GM21529 (cell line): Measurements from ENCODE around the gene SAP30L.
A peak's percentile ranks its signal among the peaks of the same experiment; 100 is the strongest.

ENCODE experiments used
- ATAC-seq: cut with Tn5 transposase; IDR thresholded peaks from one replicate; pipeline ENCODE4 v1.9.1; 2021; ENCODE audit not compliant: unreplicated experiment

Gene SAP30L, protein sequence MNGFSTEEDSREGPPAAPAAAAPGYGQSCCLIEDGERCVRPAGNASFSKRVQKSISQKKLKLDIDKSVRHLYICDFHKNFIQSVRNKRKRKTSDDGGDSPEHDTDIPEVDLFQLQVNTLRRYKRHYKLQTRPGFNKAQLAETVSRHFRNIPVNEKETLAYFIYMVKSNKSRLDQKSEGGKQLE

DNA sequence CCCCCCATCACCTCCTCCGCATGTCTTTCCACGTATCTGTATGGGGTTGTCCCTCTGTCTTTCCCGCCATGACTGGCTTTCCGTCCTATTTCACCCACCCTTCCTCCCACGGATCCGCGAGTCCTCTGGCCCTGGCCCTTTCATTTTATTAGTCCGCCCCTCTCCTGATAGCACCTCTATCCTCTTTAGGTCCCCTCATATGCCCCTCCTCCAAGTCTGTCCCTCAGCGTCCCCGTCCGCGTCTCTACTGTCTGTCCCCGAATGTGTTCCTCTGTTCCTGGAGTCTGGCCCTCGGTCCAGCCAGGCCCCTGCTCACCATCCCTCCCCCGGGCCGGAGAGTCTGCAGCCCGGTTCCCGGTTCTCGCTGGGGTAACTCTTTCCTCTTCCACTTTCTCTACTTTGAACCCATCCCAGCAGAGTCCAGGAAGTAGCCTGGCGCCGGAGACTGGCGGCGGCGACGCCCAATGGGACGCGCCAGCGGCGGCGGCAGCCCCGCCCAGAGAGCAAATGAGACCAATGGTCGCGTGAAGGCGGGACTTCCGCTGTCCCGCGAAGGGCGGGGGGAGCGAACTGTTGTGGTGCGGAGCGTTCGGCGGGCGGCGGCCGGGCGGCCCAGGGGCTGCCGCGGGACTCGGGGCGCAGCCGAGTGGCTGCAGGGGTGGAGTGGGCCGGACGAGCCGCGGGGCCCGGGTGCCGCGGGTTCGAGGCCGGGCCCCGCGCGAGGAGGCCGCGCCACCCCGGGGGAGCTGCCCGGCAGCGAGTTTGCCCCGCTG is at the start of gene SAP30L:
SAP30L (plus strand) TSS at position 576 of the 773 bp plus-strand sequence. CDS start 608 bp downstream, outside the sequence.
- ATAC-seq = peak; percentile 92

DNA sequence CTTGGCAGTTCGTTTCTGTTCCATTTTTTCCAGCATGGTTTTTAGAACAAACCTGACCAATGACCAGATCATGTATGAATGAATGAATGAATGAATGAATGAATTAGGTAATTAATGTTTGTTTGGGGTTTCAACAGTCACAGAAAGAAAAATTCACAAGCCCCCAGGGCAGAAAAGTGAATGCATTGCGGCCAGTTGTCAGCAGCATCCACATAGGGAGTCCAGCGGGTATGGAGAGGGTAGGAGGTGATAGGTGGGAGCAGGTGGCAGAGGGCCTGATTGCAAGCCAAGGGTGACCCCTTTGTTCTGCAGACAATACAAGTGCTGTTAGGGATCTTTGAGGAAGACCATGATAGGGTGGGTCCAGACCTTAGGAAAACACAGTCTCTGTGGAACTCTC is 49.7 kb upstream of the SAP30L start:
- no peak for ATAC-seq

DNA sequence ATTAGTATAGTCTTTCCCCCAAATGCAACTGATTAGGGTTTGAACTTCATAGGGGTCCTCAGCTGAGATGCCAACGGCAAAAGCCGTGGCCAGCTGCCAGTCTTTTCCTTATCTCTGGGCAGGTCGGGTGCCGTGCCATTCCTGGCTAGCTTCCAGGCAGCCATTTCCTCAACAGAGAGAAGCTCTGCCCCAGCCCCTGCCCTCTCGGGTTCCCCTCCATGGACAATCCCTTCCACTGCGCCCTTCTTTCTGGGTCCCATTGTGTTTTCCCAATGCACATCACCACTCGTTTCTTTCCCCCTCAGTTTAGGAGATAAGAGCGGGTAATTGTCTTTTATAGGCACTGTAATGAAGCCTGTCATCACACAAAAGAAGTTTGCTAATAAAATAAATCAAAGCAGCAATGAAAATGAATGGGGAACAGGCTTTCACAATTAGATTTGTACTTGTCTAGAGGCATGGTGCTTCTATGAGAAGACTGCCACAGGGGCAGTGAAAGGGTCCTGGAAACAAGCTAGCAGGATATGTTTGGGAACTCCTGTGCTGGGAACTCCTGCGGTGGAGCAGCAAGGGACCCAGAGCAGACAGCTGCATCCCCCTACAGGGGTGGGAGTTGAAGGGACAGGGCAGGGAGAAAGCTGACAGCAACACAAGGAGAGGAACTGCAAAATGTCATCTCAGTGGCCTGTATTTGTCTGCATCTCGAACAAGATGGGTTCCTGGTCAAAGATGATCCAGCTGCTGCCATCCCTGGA is 48.0 kb upstream of the SAP30L start:
- no peak for ATAC-seq

DNA sequence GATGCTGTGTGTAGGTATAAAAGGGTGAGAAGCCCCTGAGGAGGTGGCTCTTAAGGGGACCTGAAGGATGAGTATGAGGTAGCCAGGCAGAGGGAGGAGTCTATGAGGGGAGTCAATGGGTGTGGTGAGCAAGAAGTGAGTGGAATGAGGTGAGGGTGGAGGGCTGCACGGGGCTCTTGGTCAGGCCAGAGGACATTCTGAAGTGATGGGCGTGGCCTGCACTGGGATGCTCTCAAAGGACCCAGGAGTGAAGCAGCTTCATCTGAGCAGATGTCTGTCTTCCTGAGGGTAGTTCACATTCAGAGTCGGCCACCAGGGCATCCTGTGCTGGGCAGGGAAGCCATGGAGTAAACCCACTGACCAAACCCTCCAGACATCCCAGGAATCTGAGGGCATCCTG is 45.1 kb upstream of the SAP30L start:
- ATAC-seq = no peak

DNA sequence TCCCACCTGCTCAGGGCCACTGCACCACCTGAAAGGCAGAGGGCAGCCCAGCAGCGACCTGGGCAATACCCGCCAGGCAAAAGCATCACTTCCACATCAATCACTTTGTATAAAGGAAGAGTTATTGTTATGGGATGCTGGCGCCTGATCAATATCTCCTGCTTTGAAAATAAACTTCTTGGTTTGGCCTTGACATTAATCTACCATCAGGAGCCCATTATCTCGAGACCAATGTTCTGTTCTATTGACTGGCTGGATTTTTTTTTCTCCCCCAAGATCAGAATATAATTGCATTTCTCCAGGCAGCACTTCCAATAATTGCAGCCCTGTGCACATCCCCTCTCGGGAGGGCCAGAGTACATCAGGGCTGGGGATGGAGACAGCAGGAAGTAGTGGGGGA is 44.4 kb upstream of the SAP30L start:
- no peak for ATAC-seq

DNA sequence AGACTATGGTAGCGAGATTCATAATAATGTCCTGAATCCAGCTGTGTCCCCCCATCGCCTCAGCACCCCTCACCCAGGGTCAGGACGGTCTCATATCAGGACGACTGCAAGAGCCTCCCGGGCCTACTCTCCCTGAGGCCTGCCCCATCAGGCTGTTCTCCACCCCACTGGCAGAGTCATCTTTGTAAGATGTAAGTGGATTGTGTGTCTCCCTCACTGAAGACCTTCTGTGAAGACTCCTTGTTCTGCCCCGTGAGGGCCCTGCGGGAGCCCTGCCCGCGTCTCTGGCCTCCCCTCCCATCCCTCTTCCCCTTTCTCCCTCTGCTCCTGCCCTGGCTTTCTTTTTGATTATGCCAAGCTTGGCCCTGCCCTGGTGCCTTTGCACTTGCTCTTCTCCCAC is 43.9 kb upstream of the SAP30L start:
- no peak for ATAC-seq

DNA sequence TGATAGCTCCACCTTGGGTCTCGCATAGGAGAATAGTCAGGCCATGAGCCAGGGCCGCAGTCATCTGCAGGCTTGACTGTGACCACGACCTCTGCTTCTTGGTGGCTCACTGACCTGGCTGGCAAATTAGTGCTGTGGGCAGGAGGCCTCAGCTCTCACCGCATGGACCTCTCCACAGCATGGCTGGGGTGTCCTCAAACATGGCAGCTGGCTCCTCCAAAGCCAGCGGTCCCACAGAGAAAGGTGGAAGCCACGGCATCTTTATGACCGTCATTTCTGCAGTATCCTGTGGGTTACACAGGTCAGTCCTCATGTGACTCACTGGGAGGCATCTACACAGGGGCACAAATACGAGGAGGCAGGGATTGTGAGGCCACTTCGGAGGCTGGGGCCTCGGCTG is 43.2 kb upstream of the SAP30L start:
- ATAC-seq = no peak

DNA sequence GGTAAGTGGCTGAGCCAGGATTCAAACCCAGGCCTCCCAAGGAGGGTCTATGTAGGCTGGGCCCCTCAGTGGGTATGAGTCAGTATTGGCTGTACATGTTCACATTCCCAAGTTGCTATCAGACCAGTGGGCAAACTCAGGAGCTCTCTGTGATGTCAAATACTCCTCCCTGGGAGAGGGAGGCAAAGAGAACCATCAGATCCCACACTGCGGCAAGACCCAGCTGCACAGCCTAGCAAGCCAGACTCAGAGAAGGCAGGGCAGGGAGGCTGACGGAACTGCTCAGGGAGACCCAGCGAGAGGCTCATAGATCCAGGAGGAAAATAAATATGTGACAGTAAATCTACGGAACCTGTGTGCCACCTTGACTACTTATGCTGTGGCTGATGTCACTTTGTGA is 42.6 kb upstream of the SAP30L start:
- no peak for ATAC-seq

DNA sequence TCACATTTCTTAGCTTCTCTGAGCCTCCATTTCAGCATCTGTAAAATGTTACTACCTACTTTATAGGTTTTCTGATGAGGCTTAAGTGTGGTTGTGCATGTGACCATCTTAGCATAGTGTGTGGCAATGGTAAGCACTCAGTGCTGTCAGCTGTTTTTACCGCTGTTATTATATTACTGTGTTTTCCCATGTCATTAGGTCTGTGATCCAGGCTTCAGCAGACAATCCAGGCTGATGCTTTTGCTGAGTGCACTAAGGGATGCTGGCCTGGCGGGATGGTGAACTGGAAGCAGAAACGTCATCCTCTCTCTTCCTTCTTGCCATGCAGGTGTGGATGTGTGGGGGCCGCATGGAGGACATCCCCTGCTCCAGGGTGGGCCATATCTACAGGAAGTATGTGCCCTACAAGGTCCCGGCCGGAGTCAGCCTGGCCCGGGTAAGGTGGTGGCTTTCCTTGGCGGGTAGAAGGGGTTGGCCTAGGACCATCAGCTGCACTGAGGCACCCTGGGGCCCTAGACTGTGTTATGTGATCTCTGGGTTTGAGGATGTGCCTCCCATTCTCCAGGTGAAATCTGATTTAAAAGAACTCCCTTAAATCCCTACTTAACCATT is 41.9 kb upstream of the SAP30L start:
- no peak for ATAC-seq

DNA sequence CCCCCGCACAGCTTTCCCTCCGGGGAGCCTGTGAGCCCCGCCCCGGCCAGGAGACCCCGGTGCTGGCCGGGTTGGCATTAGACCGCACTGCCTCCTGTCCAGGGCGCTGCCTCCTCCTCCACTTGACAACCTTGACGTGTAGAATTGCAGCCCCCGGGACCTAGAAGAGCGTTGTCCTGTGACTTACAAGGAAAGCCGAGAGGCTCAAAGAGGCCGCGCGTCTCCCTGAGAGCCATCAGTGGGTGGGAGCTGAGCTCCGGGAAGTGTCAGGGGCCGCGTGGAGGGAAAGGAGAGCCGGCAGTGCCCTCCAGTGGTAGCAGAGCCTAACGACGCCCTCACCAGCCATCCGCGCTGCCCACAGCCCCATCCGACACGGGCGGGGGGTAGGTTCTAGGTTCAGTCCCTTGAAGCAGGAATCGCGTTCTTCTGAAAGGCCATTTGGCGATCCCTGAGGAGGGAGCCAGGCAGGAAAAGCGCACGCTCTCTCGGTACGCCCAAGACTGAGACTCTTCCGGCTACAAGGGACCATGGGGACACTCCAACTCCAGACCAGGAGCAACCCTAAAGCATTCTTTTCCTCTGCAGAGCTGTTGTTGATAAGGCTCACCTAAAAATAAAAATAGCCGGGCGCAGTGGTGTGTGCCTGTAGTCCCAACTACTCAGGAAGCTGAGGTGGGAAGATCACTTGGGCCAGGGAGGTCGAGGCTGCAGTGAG is 40.6 kb upstream of the SAP30L start:
- ATAC-seq = peak; percentile 99

DNA sequence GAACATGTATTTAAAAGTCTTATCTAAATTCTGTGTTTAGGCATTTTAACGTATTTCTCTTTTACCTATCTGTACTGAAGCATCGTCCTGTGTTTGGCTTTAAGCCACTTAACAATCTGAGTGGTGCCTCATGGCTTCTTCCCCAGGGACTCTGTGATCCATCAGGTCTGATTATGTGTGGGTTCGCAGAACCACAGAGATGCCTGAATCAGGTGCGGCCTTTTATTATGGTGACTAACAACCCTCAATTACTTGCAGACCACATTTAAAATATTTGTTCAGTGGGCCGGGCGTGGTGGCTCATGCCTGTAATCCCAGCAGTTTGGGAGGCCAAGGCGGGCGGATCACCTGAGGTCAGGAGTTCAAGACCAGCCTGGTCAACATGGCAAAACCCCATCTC is 39.6 kb upstream of the SAP30L start:
- no peak for ATAC-seq

DNA sequence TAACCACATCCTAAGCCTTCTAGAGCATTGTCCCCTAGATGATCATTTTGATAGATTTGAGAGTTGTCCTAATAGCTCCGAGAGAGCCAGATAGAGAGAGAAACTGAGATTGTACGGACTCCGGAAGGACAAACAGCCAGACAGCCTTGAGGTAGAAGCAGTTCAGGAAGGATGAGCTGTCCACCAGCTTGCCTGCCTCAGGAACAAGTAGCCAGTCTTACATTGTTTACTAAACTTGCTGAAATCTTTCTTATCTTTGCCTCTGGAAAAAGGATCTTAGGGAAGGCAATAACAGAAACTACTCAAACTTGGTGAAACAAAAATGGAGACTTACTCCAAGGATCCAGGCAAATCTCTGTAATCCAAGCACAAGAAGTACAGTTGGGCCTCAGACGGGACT is 39.0 kb upstream of the SAP30L start:
- ATAC-seq = no peak

DNA sequence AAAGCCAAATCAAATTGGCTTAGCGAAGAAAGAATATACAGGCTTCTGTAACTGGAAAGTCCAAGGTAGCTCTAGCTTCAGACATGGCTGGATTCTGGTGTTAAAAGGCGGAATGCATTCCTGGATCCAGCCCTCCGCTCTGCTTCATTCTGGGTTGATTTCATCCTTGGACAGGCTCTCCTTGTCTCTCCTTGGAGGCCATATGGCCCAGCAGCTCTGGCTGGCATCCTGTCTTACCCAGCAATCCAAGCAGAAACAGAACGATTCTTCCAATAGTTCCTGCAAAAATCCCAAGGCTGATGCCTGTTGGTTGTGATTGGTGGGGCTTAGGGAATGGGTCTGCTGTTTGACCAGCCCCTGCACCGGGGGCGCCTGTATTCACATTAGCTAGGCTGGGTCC is 37.0 kb upstream of the SAP30L start:
- ATAC-seq = no peak

DNA sequence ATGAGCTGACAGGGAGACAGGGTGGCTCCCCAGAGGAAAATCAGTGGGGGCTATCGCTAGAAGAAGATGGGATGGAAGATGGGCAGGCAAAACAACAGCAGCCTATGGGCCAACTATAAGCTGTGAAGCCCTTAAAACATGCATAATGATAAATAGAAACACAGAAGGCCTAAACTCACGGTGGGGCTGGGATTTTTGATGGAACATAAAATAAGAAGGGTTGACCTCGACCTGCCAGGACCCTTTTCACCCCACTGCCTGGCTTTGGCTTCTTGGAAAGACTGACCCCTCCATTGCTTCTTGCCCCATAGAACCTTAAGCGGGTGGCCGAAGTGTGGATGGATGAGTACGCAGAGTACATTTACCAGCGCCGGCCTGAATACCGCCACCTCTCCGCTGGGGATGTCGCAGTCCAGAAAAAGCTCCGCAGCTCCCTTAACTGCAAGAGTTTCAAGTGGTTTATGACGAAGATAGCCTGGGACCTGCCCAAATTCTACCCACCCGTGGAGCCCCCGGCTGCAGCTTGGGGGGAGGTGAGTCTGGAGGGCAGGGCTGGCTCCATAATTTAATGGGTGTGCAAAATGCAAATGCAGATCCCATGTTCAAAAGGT is 36.5 kb upstream of the SAP30L start:
- no peak for ATAC-seq

DNA sequence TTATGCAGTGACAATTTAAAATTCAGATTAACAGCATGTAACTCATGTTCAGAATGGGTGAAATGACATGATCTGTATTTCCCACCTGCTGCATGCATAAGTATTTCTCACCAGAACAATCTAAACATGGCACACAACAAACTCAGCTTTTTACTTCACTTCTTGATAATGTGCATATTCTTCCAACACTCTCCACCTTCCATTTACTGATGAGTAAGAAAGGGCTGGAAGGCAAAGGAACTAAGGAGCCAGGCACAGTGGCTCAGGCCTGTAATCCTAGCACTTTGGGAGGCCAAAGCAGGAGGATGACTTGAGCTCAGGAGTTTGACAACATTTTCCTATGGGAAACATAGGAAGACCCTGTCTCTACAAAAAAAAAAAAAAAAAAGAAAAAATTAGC is 35.8 kb upstream of the SAP30L start:
- ATAC-seq = no peak

DNA sequence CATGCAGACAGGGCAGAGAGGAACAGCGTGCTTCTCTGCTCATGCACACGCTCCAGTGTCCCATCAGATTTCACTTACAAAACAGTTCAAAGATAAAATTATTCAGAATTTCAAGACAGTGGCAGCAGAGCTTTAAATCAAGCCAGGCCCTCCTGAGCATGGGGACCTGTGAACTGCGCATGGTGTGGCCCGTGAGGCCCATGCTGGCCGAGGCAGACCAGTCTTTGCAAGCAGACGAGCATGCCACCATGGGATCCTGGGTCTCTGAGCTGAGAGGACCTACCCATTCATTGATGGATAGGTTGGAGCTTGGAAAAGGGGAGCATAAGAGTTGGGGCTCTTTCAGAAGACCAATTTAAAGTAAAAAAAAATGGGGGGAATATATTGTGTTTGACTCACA is 35.0 kb upstream of the SAP30L start:
- no peak for ATAC-seq

DNA sequence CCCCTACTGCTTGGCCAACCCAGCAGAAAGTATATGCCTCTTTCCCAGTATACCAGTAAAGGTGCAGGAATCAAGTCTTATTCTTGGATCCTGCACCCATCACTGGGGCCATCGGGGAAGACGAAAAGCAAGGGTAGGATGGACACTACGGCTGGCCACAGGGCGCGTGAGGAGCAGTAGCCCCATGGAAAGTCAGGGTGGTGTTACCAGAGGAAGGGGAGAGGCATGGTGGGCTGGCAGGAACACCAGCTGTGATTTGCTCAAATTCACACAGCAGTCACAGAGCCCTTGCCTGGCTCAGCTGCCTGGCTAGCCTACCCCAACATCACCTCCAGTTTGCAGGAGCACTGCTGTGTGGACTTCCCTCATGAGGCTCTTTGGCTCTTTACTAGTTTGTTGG is 34.5 kb upstream of the SAP30L start:
- ATAC-seq = no peak

DNA sequence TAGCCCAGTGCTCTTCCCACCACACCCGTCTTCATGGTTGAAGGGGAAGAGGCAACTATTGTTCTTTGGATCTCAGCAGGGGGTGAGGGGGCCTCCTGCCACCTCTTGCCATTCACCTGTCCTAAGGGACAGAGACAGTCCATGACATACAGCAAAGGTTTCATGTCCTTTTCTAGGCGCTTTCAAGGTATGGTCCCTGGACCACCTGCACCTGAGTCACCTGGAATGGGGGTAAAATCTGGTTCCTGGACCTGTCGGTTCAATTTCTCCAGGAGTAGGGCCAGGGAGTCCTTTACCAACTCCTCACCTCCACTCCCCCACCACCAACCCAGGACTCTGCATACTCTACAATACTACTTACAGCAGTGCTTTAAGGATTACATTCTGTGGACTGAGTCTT is 33.5 kb upstream of the SAP30L start:
- no peak for ATAC-seq

DNA sequence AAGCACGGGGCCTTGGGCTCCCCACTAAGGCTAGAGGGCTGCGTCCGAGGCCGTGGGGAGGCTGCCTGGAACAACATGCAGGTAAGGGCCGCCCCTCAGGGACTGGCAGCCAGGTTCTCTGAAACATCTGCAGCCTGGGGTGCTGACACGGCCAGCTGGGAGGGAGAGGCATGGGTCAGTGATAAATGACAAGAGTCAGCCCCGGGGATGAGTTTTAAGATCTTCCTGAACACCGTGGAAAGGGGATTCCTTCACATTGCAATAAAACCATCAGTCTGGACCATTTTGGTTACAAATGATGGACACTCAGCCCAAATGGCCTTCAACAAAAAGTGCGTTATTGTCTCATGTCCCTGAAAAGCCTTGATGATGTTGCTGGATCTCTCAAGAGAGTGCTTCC is 32.9 kb upstream of the SAP30L start:
- no peak for ATAC-seq

DNA sequence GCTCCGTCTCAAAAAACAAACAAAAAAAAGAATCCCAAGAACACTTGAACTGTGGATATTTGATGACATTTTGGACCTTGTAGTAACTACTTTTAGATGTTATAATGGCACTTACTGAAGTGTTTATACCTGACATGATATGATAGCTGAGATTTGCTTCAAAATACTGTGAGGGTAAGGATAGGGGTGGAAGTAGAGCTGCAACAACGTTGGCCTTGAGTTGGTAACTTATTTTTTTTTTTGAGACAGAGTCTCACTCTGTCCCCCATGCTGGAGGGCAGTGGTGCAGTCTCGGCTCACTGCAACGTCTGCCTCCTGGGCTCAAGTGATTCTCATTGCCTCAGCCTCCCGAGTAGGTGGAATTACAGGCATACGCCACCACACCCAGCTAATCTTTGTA is 30.7 kb upstream of the SAP30L start:
- no peak for ATAC-seq

DNA sequence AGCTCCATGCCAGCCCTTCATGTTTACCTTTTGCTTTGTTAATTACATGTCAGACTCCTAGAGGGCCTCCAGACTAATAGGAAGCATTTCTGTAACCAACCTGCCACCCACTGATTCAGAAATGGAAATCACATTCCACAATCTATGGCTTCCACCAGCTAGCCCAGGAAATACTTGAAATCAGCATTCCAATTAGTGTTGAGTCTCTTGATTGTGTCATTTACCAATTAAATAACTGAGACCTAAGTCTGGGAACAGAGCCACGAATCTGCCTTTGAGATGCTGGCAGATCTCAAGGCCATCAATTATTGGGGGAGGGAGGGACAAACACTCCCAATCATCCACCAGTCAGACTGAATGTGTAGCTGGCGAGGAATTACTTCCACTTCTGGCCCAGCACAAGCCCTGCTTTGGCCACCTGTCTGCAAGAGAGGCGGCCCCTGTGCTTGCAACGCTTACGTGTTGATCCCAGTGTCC is 27.4 kb upstream of the SAP30L start:
- ATAC-seq = no peak
